ENCODE results near the gene SPAG9. TPM values are rescaled to one million over a fixed set of nuclear protein-coding genes. Genes with fewer than 3 reads are reported as not detected.

The SPAG9 gene
- total RNA-seq, 1 experiment from 2014 or later = 130 TPM

- intact Hi-C loops (cut with micrococcal nuclease; ENCODE audit: unreplicated experiment) = no loop called here
- H3K4me3 ChIP-seq (ENCODE audit: low read depth, low read length) = no peak overlapping the region
- DNase-seq = no peak
- Mint-ChIP-seq H3K9me3 (ENCODE audit: unreplicated experiment) (no peaks in the 10 kb centered on the region), H3K27me3 (ENCODE audit: insufficient read depth, unreplicated experiment) (no peaks in the 10 kb centered on the region), H3K4me3 (ENCODE audit: unreplicated experiment) (no peak overlapping the region), H3K27ac (ENCODE audit: unreplicated experiment) (no peak overlapping the region), H3K36me3 (ENCODE audit: insufficient read depth, unreplicated experiment) (peaks cover 2% of the 10 kb centered on the region), H3K4me1 (ENCODE audit: low read depth, unreplicated experiment) (peaks cover 16% of the 10 kb centered on the region)
- H3K4me1 ChIP-seq = peaks cover 49% of the 10 kb centered on the region
- no peaks in the 10 kb centered on the region for H3K9me3 ChIP-seq
- ChIA-PET CTCF (interaction anchor here (0.7 kb wide), 1 partner anchor 34 kb away, joined by 3 read pairs; no protein-coding TSS in a partner anchor), POLR2A (no interaction called here)
- H3K36me3 ChIP-seq (ENCODE audit: control insufficient read depth, insufficient read depth, low read length) = no peaks in the 10 kb centered on the region
- TF ChIP-seq CTCF (IDR thresholded peaks at IDR 0.05; ENCODE audit: insufficient read depth in 1 of 2, low read depth in 1 of 2, low read length in 1 of 2, severe bottlenecking in 1 of 2, unreplicated experiment in 1 of 2) = no peak
- BruUV-seq (replicated peaks) = no TSS peak
- H3K27me3 ChIP-seq (replicated peaks; ENCODE audit: control insufficient read depth, insufficient read depth, low read length) = no peaks in the 10 kb centered on the region
Observed at GRCh38 chr17:50920041-50920410, 200.6 kb downstream of the SPAG9 start.

- no TSS peak for BruUV-seq (replicated peaks)
- Mint-ChIP-seq H3K4me3 (ENCODE audit: unreplicated experiment) (no peak overlapping the region), H3K27ac (ENCODE audit: unreplicated experiment) (no peak overlapping the region), H3K9me3 (ENCODE audit: unreplicated experiment) (no peaks in the 10 kb centered on the region), H3K27me3 (ENCODE audit: insufficient read depth, unreplicated experiment) (no peaks in the 10 kb centered on the region), H3K4me1 (ENCODE audit: low read depth, unreplicated experiment) (peaks cover 21% of the 10 kb centered on the region), H3K36me3 (ENCODE audit: insufficient read depth, unreplicated experiment) (peaks cover 6% of the 10 kb centered on the region)
- peaks cover 54% of the 10 kb centered on the region for H3K4me1 ChIP-seq
- peak in 1 of 2 experiments; percentile 50 for DNase-seq
- H3K36me3 ChIP-seq (ENCODE audit: control insufficient read depth, insufficient read depth, low read length) = no peaks in the 10 kb centered on the region
- ChIA-PET CTCF (interaction anchor here (1.2 to 1.7 kb wide), 2 partner anchors 10 to 67 kb away, joined by 3 to 7 read pairs; no protein-coding TSS in a partner anchor), POLR2A (no interaction called here)
- H3K27me3 ChIP-seq (replicated peaks; ENCODE audit: control insufficient read depth, insufficient read depth, low read length) = no peaks in the 10 kb centered on the region
- intact Hi-C loops (cut with micrococcal nuclease; ENCODE audit: unreplicated experiment) = no loop called here
- H3K4me3 ChIP-seq (ENCODE audit: low read depth, low read length) = no peak overlapping the region
- H3K9me3 ChIP-seq = no peaks in the 10 kb centered on the region
- TF ChIP-seq CTCF (IDR thresholded peaks at IDR 0.05; ENCODE audit: insufficient read depth in 1 of 2, low read depth in 1 of 2, low read length in 1 of 2, severe bottlenecking in 1 of 2, unreplicated experiment in 1 of 2) = no peak
Observed at GRCh38 chr17:50919321-50920040, 201.2 kb downstream of the SPAG9 start.

- Histone ChIP-seq H3K36me3 (ENCODE audit: control insufficient read depth, insufficient read depth, low read length) (no peaks in the 10 kb centered on the region), H3K27me3 (replicated peaks; ENCODE audit: control insufficient read depth, insufficient read depth, low read length) (no peaks in the 10 kb centered on the region), H3K4me3 (ENCODE audit: low read depth, low read length) (no peak overlapping the region), H3K9me3 (no peaks in the 10 kb centered on the region), H3K4me1 (peaks cover 56% of the 10 kb centered on the region)
- no peak for TF ChIP-seq CTCF (IDR thresholded peaks at IDR 0.05; ENCODE audit: insufficient read depth in 1 of 2, low read depth in 1 of 2, low read length in 1 of 2, severe bottlenecking in 1 of 2, unreplicated experiment in 1 of 2)
- H3K9me3 Mint-ChIP-seq (ENCODE audit: unreplicated experiment) = no peaks in the 10 kb centered on the region
- H3K27me3 Mint-ChIP-seq (ENCODE audit: insufficient read depth, unreplicated experiment) = no peaks in the 10 kb centered on the region
- no peak for DNase-seq
- H3K36me3 Mint-ChIP-seq (ENCODE audit: insufficient read depth, unreplicated experiment) = peaks cover 6% of the 10 kb centered on the region
- intact Hi-C loops (cut with micrococcal nuclease; ENCODE audit: unreplicated experiment) = no loop called here
- H3K4me3 Mint-ChIP-seq (ENCODE audit: unreplicated experiment) = no peak overlapping the region
- ChIA-PET POLR2A (interaction anchor here (0.6 to 2.9 kb wide), 2 partner anchors 17 to 53 kb away, joined by 4 to 12 read pairs; partner anchors contain the start of gene TOB1), CTCF (interaction anchor here (0.6 to 1.7 kb wide), 4 partner anchors 10 to 67 kb away, joined by 3 to 7 read pairs (median 4); no protein-coding TSS in a partner anchor)
- no peak overlapping the region for H3K27ac Mint-ChIP-seq (ENCODE audit: unreplicated experiment)
- no TSS peak for BruUV-seq (replicated peaks)
- peaks cover 23% of the 10 kb centered on the region for H3K4me1 Mint-ChIP-seq (ENCODE audit: low read depth, unreplicated experiment)
Observed at GRCh38 chr17:50918933-50919296, 201.8 kb downstream of the SPAG9 start.
